Fibroblast of villous mesenchyme (primary cell): Measurements from ENCODE around the gene MEI1. TPM values are rescaled to one million over a fixed set of nuclear protein-coding genes. Genes with fewer than 3 reads are reported as not detected.
"Not testable (repeated sequence)": the region's sequence is repeated elsewhere in the genome, so short reads cannot be mapped to it uniquely, and the experiment has no call there.

ENCODE experiments used
- DNase-seq: peaks from one replicate; pipeline ENCODE4 v3.0.0-alpha.2; 2010; ENCODE audit warnings: low read depth
- H3K4me3 ChIP-seq: 2 replicates; pipeline ENCODE4 v1.5.1; 2011; ENCODE audit warnings: low read depth, mild to moderate bottlenecking, low read length
- CTCF ChIP-seq: IDR thresholded peaks from 2 replicates; pipeline ENCODE4 v1.5.1; 2012; ENCODE audit warnings: low read depth, mild to moderate bottlenecking, low read length; ENCODE audit not compliant: insufficient read depth
- total RNA-seq: library from RNA; depleted of rRNA; stranded (reverse); fragments of >200 nt; gene quantifications from 2 replicates; pipeline ENCODE4 v1.2.3, GENCODE V29; 2012

The MEI1 gene
- total RNA-seq, 1 donor = 2.2 TPM

- H3K4me3 ChIP-seq = no peak overlapping the region
- DNase-seq = no peak
- no peak for TF ChIP-seq CTCF
These were observed 41.6 kb upstream of the MEI1 start for GRCh38 chr22:41657709-41658108.

- TF ChIP-seq CTCF = no peak
- DNase-seq = no peak
- H3K4me3 ChIP-seq = no peak overlapping the region
These were observed 40.4 kb upstream of the MEI1 start for GRCh38 chr22:41658869-41659268.

GRCh38 chr22:41659941-41660340, 39.4 kb upstream of the MEI1 start:
- H3K4me3 ChIP-seq = no peak overlapping the region
- DNase-seq = no peak
- no peak for TF ChIP-seq CTCF

- no peak overlapping the region for H3K4me3 ChIP-seq
- DNase-seq = peak; percentile 16
- TF ChIP-seq CTCF = no peak
These were observed 38.9 kb upstream of the MEI1 start for GRCh38 chr22:41660416-41660815.

GRCh38 chr22:41661088-41661487, 38.2 kb upstream of the MEI1 start:
- H3K4me3 ChIP-seq = no peak overlapping the region
- no peak for TF ChIP-seq CTCF
- no peak for DNase-seq

- no peak for DNase-seq
- no peak overlapping the region for H3K4me3 ChIP-seq
- TF ChIP-seq CTCF = no peak
These were observed 37.6 kb upstream of the MEI1 start for GRCh38 chr22:41661713-41662112.

GRCh38 chr22:41663594-41663993, 35.7 kb upstream of the MEI1 start:
- not testable (repeated sequence) for H3K4me3 ChIP-seq, DNase-seq
